Brain microvascular endothelial cell (primary cell): ENCODE data around the gene RDH5.

Source experiments
- DNase-seq: peaks from one replicate; pipeline ENCODE4 v3.0.0-alpha.2; 2020
- H3K27ac ChIP-seq: fragments of 250-450 bp; sonication (Bioruptor Pico); 2 replicates; pipeline ENCODE4 v1.5.1; 2020; ENCODE audit warnings: mild to moderate bottlenecking, moderate library complexity
- H3K27me3 ChIP-seq: fragments of 250-450 bp; sonication (Bioruptor Pico); replicated peaks from 2 replicates; pipeline ENCODE4 v1.5.1; 2020; ENCODE audit warnings: mild to moderate bottlenecking
- H3K36me3 ChIP-seq: fragments of 250-450 bp; sonication (Bioruptor Pico); replicated peaks from 2 replicates; pipeline ENCODE4 v1.5.1; 2020; ENCODE audit warnings: mild to moderate bottlenecking
- H3K4me3 ChIP-seq: 2 replicates; pipeline ENCODE4 v1.5.1; 2011; ENCODE audit warnings: low read depth, mild to moderate bottlenecking, control low read depth, low read length, moderate library complexity
- CTCF ChIP-seq: IDR thresholded peaks from 2 replicates; pipeline ENCODE4 v1.5.1; 2011; ENCODE audit warnings: low read depth, mild to moderate bottlenecking, moderate library complexity, low read length, control low read depth, inconsistent platforms; ENCODE audit errors: missing control alignments
- in situ Hi-C: cut with HindIII; loops from 2 replicates; pipeline ENCODE4 v1.10.0; 2017; ENCODE audit warnings: low sequenced_read_pairs, low pct_ligation_motif_present

The RDH5 gene

GRCh38 chr12:55741931-55742680 is 21.9 kb downstream of the RDH5 start:
- in situ Hi-C loops: no loop called here
- Histone ChIP-seq H3K27ac (no peak overlapping the region), H3K4me3 (peak overlapping the region; percentile 72), H3K27me3 (no peaks in the 10 kb centered on the region), H3K36me3 (no peaks in the 10 kb centered on the region)
- no peak for DNase-seq
- TF ChIP-seq CTCF: no peak

- DNase-seq: peak; percentile 53
- TF ChIP-seq CTCF: no peak
- peak within 1 kb of the TSS; percentile 72 for H3K4me3 ChIP-seq
- H3K36me3 ChIP-seq: no peaks in the 10 kb centered on the region
- in situ Hi-C loops: no loop called here
- H3K27ac ChIP-seq: no peak within 1 kb of the TSS
- H3K27me3 ChIP-seq: no peaks in the 10 kb centered on the region
Measured at GRCh38 chr12:55742719-55743405, 22.7 kb downstream of the RDH5 start, which contains the start of gene GDF11. Gene GDF11, plus strand, starts transcription at chr12:55743122. Its CDS starts 195 bp downstream, at chr12:55743317.

GRCh38 chr12:55743406-55744339 is 23.5 kb downstream of the RDH5 start:
- peak; percentile 44 for DNase-seq
- peak overlapping the region; percentile 72 for H3K4me3 ChIP-seq
- no peak overlapping the region for H3K27ac ChIP-seq

GRCh38 chr12:55744340-55745030 is 24.3 kb downstream of the RDH5 start:
- DNase-seq: no peak
- no peak overlapping the region for H3K27ac ChIP-seq
- no peaks in the 10 kb centered on the region for H3K27me3 ChIP-seq
- H3K4me3 ChIP-seq: peak overlapping the region; percentile 72
- peaks cover 2% of the 10 kb centered on the region for H3K36me3 ChIP-seq
- no peak for TF ChIP-seq CTCF
- in situ Hi-C loops: no loop called here

More at GRCh38 chr12:55743406-55744339, 23.5 kb downstream of the RDH5 start:
- Histone ChIP-seq H3K36me3 (no peaks in the 10 kb centered on the region), H3K27me3 (no peaks in the 10 kb centered on the region)
- in situ Hi-C loops: no loop called here
- TF ChIP-seq CTCF: peak; percentile 36
